Lower leg skin (tissue), 4 donors: ENCODE results near the gene EXO5. TPM values are rescaled to one million over a fixed set of nuclear protein-coding genes. Genes with fewer than 3 reads are reported as not detected.
"Not testable (repeated sequence)": the region's sequence is repeated elsewhere in the genome, so short reads cannot be mapped to it uniquely, and the experiment has no call there.

Experiments
- DNase-seq, 2 donors: peaks; one replicate each; pipeline ENCODE4 v3.0.0-alpha.2; 2019; ENCODE audit warnings: low spot score in 2 of 2
- H3K4me3 ChIP-seq: fragments of 200-600 bp; sonication (generic); 2 replicates; pipeline ENCODE4 v1.5.1; 2017; ENCODE audit warnings: mild to moderate bottlenecking, low read depth; ENCODE audit not compliant: poor library complexity, severe bottlenecking
- POLR2A ChIP-seq, 2 donors: fragments of 450-650 bp; IDR thresholded peaks; one replicate each; pipeline ENCODE4 v1.6.1; 2016 to 2017; ENCODE audit warnings: antibody characterized with exemption in 2 of 2, mild to moderate bottlenecking in 1 of 2, moderate library complexity in 1 of 2
- WGBS, 2 donors: methylation state at CpG; one replicate each; pipeline ENCODE4 v1.1.5; 2018; 5-methylcytosine and 5-hydroxymethylcytosine counted together
- intact Hi-C: fragments of 100-400 bp; cut with DNase I; formaldehyde crosslinking; loops from one replicate; pipeline ENCODE4 v1.15.0; 2023; ENCODE audit warnings: low total_unique reads
- total RNA-seq, 4 donors: library from RNA; depleted of rRNA; stranded (reverse); fragments of >200 nt; gene quantifications; one replicate each; pipeline ENCODE4 v1.1.0, GENCODE V29; 2016
- TF ChIP-seq, protein P1 (sequence below), 3 donors: fragments of 450-650 bp; IDR thresholded peaks; one replicate each; pipeline ENCODE4 v1.5.1; 2016; ENCODE audit warnings: antibody characterized with exemption in 3 of 3, mild to moderate bottlenecking in 3 of 3, moderate library complexity in 2 of 3

EXO5 gene
- total RNA-seq, 4 donors from 2014 or later = 4.2 to 6.0 (median 5.1) TPM

DNA sequence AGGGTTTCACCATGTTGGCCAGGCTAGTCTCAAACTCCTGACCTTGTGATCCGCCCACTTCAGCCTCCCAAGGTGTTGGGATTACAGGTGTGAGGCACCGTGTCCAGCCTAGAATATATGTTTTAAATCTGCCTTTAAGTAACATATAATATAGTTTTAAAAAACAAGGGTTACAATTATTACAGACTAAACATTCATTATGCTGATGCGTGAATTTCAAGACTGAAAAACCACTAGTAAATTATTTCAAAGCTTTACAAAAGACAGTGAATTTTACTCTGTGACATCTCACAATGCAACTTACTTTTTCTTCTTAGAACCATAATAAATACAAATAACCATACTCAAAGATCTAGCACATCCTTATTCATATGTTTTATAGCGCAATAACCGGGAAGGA lies 47.6 kb downstream of the EXO5 start:
- no peak overlapping the region for H3K4me3 ChIP-seq
- TF ChIP-seq, protein P1, sequence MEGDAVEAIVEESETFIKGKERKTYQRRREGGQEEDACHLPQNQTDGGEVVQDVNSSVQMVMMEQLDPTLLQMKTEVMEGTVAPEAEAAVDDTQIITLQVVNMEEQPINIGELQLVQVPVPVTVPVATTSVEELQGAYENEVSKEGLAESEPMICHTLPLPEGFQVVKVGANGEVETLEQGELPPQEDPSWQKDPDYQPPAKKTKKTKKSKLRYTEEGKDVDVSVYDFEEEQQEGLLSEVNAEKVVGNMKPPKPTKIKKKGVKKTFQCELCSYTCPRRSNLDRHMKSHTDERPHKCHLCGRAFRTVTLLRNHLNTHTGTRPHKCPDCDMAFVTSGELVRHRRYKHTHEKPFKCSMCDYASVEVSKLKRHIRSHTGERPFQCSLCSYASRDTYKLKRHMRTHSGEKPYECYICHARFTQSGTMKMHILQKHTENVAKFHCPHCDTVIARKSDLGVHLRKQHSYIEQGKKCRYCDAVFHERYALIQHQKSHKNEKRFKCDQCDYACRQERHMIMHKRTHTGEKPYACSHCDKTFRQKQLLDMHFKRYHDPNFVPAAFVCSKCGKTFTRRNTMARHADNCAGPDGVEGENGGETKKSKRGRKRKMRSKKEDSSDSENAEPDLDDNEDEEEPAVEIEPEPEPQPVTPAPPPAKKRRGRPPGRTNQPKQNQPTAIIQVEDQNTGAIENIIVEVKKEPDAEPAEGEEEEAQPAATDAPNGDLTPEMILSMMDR (IDR thresholded peaks at IDR 0.05) = no peak
- no peak for TF ChIP-seq POLR2A (IDR thresholded peaks at IDR 0.05)
- DNase-seq = no peak
- intact Hi-C loops = no loop called here
- WGBS, 2 donors = 89 to 93% methylated on average over 5 of the region's 5 CpGs

DNA sequence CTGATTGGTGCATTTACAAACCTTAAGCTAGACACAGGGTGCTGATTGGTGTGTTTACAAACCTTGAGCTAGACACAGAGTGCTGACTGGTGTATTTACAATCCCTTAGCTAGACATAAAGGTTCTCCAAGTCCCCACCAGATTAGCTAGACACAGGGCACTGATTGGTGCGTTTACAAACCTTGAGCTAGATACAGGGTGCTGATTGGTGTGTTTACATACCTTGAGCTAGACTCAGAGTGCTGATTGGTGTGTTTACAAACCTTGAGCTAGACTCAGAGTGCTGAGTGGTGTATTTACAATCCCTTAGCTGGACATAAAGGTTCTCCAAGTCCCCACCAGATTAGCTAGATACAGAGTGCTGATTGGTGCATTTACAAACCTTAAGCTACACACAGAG lies 49.7 kb downstream of the EXO5 start:
- H3K4me3 ChIP-seq, DNase-seq, intact Hi-C loops: not testable (repeated sequence)
- 88 to 100% methylated on average over 1 of the region's 1 CpG for WGBS, 2 donors

DNA sequence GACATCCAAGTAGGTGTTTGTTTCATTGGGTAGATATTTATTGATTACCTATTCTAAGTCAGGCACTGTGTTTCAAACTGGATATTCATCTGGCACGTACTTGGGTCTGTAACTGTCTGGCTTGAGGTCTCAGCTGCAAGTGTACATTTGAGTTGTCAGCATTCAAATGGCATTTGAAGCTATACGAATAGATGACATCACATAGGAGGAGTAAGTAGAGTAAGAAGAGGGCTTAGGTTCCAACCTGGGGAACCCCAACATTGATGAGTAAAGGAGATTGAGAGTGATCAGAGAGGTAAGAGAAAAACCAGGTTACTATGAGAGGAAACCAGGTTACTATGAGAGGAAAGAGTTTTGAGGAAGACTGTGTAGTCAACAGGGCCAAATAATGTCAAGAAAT lies 53.6 kb downstream of the EXO5 start:
- WGBS, 2 donors = 79 to 84% methylated on average over 2 of the region's 2 CpGs
- H3K4me3 ChIP-seq = no peak overlapping the region
- DNase-seq = no peak
- intact Hi-C loops = no loop called here
- TF ChIP-seq POLR2A (IDR thresholded peaks at IDR 0.05) = no peak
- TF ChIP-seq, protein P1 (IDR thresholded peaks at IDR 0.05) = no peak

DNA sequence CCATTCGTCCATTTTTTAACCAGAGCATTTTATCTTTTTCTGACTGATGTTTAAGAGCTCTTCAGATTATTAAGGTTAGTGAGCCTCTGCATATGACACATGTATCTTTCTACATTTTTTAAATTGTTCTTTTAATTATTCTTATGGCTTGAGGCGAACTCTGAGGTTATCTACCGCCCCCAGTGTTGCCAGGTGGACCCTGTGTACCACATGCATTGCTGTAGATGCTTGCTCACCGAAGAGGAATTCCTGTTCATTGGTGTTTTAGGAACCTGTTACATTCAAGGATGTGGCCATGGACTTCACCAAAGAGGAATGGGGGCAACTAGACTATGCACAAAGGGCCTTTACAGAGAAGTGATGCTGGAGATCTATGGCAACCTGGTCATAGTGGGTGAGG lies 54.7 kb downstream of the EXO5 start:
- TF ChIP-seq POLR2A (IDR thresholded peaks at IDR 0.05) = no peak
- TF ChIP-seq, protein P1 (IDR thresholded peaks at IDR 0.05) = no peak
- DNase-seq = no peak
- no peak overlapping the region for H3K4me3 ChIP-seq
- intact Hi-C loops = no loop called here
- 82 to 83% methylated on average over 4 of the region's 4 CpGs for WGBS, 2 donors

DNA sequence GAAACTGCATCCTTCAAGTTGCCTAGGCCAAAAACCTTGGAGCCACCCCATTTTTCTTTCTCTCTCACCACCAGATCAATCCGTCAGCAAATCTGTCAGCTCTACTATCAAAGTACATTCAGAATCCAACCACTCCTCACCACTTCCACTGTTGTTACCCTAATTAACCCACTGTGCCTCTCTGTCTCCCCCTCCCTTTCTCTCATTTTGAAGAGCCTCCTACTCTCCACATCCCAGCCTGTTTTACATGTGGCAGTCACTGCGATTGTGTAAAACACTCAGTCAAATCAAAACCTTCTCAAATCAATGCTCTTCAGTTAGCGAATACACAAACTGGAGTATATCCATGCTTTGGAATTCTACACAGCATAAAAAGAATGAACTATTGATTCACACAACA lies 55.9 kb downstream of the EXO5 start:
- TF ChIP-seq, protein P1 (IDR thresholded peaks at IDR 0.05) = no peak
- TF ChIP-seq POLR2A (IDR thresholded peaks at IDR 0.05) = no peak
- intact Hi-C loops = no loop called here
- 69 to 72% methylated on average over 3 of the region's 3 CpGs for WGBS, 2 donors
- no peak for DNase-seq
- no peak overlapping the region for H3K4me3 ChIP-seq

DNA sequence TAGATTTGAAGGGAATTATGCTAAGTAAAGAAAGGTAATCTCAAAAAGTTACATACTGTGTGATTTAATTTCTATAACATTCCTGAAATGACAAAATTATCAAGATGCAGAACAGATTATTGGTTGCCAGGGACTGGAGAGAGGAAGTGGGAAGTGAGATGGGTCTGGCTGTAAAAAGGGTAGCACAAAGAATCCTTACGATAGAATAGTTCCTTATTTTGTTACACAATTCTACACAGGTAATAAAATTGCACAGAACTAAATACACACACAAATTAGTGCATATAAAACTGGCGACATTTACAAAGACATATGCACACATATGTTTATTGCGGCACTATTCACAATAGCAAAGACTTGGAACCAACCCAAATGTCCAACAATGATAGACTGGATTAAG lies 56.3 kb downstream of the EXO5 start:
- intact Hi-C loops = no loop called here
- no peak for DNase-seq
- TF ChIP-seq POLR2A (IDR thresholded peaks at IDR 0.05) = no peak
- TF ChIP-seq, protein P1 (IDR thresholded peaks at IDR 0.05) = no peak
- 89 to 94% methylated on average over 3 of the region's 3 CpGs for WGBS, 2 donors
- H3K4me3 ChIP-seq = no peak overlapping the region

Other genes with a start within 250 kb of the EXO5 start
- gene COL9A2, start 191.5 kb upstream of the EXO5 start, total RNA-seq = 1 to 10 TPM; 2.4 to 8.7 (median 4.3) TPM
- 10 to 100 TPM; 34.2 to 69.5 (median 43.7) TPM for gene SMAP2, start 135.0 kb upstream of the EXO5 start, total RNA-seq
- under 1 TPM in 3 of 4 donors, not detected in 1; 0.52 to 0.81 (median 0.76) TPM for gene ZFP69B, start 58.3 kb upstream of the EXO5 start, total RNA-seq
- 1 to 10 TPM in 3 of 4 donors, under 1 TPM in 1; 0.88 to 3.1 (median 1.6) TPM for gene ZFP69, start 31.5 kb upstream of the EXO5 start, total RNA-seq
- gene ZNF684, start 22.9 kb downstream of the EXO5 start, total RNA-seq = 1 to 10 TPM; 1.5 to 4.9 (median 3.5) TPM
- gene RIMS3, start 156.9 kb downstream of the EXO5 start, total RNA-seq = 1 to 10 TPM; 2.7 to 4.0 (median 3.0) TPM
- 10 to 100 TPM; 53.3 to 94.4 (median 68.0) TPM for gene NFYC, start 182.9 kb downstream of the EXO5 start, total RNA-seq